ENCODE data around the gene ITFG2.

- TF ChIP-seq CTCF (conservative IDR thresholded peaks at IDR 0.05; ENCODE audit: low read length) (no peak), EZH2phosphoT487 (IDR thresholded peaks at IDR 0.05; ENCODE audit: borderline replicate concordance) (no peak)
These were observed 46.5 kb downstream of the ITFG2 start for GRCh38 chr12:2858944-2859421.

All from Loucy (cell line).